Stimulated activated CD8-positive, alpha-beta memory T cell treated with anti-CD3 and anti-CD28 coated beads, Interleukin-12 subunit alpha, Interleukin-12 subunit beta, amount 100 ng/mL, for 4 hours (primary cell): ENCODE data around the gene VOPP1.
A peak's percentile ranks its signal among the peaks of the same experiment; 100 is the strongest.

Experiments
- DNase-seq: peaks from one replicate; pipeline ENCODE4 v3.0.0-alpha.2; 2020; ENCODE audit warnings: low read depth

Gene VOPP1

DNA sequence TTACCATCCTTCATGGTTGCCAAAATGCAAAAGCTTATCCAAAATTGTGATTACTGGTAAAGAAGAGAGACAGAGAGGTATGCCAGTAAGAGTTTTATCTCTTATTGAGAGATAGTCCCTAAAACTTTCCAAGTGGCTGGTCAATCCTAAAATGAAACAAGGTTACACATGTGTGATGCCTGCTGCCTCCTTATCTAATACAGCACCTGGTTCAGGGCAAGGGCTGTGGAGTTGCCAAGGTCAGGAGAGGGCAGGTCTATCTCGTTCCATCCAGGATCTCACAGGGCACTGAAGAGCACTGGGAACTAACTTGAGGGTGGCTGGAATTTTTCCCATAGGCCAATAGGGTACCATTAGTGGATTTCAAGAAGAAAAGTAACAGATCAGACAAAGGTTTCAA lies 18.3 kb downstream of the VOPP1 start:
- no peak for DNase-seq

DNA sequence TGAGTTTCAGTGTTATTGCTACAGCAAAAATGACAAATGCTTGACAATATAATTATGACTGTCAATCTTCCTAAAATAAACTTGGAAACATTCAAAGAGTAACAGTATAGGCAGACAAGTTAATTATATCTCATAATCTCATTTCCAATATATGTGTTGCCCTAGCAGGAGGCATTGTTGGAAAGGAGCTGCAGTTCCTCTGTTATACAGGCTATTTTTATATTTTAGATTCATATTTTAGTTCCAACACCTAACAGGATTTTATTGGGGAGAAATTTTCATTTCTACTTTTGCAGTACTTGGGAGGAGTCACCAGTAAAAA lies 19.3 kb downstream of the VOPP1 start:
- DNase-seq = no peak

DNA sequence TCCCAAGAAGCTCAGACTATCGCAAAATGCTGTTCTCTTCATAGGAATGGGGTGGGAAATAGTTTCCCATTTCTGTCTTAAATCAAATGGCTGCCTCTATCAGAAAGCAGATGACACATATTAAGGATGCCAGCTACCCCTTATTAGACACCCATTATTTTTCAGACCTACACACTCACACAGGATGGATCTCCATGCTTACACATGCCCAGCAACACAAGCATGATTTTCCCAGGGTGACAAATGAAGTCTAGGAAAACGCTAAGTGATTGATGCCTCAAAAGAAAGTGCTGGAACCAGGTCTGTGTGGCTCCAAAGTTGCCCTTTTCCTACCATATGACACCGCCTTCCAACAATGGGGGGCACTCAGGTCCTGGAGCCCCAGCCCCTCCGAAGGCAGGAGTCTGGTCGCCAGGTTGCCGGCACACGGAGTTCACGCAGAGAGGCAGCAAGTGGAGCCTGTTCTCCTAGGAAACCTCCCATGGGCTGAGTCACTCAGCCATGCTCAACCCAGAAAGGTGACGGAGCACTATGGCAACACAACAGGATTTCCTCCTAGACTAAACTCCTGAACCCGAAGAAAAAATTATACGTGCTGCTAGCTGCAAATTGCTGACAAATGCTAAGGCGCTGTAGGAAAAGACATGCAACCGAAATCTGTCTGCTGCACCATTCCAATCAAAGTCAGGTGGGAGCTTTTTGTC lies 19.8 kb downstream of the VOPP1 start:
- DNase-seq = no peak

DNA sequence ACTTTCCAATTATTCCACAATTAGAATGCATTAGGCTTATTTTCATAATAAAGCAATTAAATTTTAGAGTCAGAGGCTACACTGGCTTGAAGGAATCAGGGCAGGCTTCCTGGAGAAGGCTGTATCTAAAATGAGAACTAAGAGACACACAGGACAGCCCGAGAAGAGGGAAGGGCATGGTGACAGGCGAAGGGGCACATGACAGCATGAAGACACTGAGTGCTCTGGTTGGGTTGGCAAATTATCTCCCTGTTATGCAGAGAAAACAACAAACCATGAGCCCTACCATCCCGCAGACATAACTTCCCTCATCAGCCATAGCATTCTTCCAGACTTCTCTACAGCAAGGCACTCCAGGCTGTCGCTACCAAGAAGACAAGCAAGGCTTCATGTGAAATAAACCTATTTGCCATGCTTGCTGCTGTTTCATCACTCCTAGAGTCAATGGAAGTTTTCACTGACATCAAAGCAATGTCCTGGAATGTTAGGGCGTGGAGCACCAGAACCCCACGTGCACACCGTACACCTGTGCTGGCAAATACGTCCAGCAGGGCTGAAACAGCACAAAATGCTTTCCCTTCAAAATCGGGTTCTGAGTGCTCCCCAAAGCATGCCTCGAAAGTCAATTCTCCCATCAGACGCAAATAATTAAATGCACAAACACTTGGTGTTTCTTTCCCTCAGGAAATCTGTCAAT lies 21.3 kb downstream of the VOPP1 start:
- no peak for DNase-seq

DNA sequence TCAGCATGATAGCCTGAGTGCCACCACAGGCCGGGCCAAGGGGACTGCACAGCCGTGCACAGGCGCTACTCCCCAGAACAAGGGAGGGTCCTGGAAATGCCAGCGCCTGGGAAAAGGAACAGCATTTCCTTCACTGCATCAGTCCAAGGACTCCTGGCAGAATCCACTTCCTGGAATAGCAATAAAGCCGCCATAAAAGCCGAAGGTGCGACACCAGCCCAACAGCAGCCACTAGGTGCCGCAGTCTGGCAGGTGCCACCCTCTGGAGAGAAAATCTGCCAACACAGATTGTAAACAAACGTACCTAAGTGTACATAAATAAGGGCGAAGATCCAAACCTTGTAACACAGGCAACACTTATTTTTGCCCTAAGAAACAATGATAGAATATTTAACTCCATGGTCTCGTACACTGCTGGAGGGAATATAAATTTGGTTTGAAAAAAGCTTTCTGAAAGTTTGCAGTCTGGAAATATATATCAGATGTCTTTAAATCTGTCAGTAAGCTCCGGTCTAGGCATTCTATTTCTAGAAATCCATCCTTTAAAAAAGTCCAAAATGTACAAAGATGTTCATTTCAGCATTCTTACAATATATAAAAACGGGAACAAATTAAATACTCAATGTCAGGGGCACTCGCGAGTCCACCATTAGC lies 22.2 kb downstream of the VOPP1 start:
- no peak for DNase-seq

DNA sequence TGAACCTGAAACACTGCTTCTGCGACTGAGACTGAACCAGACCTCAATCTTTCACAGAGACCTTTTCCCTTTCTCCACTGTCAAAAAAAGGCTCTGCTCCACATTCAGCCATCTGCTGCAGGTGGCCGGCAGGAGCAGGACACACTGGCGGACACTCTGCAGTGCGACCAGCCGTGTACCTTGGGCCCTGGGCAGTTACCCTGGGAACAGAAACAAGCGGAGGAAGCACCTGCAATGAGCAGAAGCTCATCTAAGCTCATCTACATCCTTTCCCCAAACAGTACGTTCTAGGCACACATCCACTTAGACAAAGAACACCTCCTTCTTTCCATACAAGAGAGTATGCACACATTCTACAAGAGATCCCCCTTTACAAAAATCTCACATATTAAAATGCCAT lies 22.8 kb downstream of the VOPP1 start:
- no peak for DNase-seq

DNA sequence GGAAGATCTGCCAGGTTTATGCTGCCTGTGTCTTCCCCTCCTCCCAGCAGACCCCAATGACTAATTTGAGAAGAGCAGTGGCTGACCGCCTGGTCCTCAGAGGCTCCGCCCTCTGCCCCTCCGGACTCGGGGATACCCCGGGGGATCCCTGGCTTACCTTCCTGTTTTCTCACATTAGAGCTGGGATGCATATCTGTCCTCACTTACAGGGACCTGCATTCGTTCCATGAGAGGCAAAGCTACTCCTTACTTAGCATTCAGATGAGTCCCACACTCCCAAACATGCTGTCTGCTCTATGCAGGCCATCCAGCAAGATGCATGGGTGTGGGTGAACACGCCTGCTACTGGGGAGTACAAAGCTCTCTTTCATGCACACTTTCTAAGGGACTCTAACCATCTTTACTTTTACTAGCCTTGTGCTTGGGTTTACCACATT lies 24.0 kb downstream of the VOPP1 start:
- DNase-seq = no peak

DNA sequence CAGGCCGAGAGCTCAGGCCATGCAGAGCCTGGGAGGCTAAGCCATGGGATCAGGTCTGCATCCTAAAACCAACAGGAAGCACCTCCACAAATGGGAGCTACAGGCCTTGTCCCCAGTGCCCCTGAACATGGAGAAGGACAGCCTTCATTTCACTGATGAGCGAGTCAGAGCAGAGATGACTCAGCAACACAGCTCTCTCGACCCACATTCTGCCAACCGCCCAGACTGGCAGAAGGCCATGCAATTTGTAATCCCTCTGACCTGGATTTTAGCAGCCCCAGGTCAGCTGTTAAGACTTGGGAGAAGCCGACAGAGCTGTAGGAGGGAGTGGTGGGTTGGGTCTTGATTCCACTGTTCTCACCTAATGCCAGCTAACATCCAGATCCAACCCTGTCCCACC lies 25.5 kb downstream of the VOPP1 start:
- no peak for DNase-seq

DNA sequence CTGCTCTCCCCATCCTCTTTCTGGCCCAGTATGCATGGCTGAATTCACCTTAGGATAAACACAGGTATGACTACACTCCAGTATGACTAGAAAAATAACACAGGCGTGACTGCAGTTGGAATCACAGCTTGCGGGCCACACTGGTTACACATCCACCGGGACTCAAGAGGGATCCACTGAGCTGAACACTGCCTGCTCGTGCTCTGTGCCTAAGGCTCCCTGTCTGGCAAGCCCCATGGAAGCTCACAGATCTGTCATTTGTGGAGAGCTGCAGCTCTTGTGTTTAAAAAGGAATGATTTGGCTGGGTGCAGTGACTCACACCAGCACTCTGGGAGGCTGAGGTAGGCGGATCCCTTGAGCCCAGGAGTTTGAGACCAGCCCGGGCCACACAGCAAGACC lies 26.8 kb downstream of the VOPP1 start:
- no peak for DNase-seq

DNA sequence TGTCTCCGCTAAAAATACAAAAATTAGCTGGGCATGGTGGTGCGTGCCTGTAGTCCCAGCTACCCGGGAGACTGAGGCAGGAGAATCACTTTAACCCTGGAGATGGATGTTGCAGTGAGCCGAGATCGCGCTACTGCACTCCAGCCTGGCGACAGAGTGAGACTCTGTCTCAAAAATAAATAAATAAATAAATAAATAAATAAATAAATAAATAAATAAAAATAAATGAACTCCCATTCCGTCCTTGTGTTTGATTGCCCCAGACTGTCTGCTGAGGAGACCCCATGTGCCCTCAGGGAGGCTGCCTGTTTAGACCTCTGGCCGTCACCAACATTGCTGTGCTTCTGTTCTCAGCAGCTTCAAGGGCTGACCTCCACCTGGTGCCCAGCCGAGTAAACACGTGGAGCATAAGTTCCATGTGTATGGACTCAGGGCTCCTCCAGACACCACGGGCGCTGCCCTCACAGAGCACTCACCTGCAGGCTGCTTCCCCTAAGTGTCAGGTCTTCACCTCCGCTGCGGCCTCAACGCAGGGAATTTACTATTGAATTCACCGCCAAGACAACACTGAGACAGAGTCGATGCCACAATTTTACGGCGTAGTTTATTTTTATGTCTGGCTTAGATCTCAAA lies 32.0 kb downstream of the VOPP1 start:
- no peak for DNase-seq

DNA sequence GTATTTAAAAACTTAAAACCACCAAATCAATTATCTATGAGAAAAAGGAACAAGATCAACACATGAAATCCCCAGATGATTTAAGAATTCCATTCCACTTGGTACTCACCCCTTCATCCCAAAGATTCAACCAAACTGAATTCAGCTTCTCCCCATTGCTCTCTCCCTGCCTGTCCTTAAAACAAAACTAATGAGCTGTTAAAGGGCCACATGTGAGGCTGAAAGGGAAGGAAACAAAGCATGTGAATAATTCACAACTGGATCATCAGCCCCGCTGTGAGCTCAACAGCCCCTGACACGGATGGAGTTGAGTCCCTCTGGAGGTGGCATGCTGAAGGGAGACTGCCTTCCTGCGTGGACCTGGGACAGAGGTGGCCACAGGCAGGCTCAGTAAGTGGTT lies 32.9 kb downstream of the VOPP1 start:
- no peak for DNase-seq

DNA sequence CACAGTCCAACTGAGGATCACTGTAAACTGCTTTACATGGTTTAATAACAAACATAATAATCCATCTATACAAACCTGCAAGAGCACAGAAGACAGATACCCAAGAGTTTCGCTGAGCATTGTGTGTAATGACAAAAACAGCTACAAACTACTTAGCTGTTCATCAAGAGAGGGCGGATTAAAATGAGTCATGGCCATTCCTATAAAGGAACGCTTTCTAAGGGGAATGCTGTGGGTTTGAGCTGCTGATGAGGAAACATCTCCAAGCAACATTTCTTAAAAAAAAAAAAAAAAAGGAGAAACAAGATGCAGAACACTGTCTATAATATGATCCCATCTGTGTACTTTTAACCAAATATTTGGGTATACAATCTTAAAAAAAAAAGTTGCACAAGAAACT lies 33.8 kb downstream of the VOPP1 start:
- no peak for DNase-seq

DNA sequence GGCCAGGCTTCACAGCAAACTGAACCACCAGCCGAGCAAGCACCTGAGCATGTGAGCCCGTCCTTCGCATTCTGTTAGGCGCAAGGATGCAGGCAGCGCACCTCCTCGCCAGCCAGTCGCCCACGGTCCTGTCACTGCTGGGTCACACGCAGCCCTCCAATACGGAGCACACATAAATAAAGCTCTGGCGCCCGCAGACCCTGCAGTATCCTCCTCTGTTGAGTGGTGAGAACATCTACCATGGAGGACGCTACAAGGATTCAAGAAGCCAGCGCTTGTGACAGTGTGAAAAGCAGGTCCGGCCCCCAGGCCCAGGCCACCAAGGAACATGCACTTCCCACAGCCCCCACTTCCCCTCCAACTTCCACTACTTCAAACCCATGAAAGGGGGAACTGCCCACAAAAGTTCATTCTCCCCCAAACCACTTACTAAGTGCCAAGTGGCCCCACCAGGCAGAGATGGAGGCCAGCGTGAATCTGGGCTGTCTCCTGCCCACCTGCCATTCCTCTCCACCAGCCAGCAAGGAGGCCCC lies 34.8 kb downstream of the VOPP1 start:
- no peak for DNase-seq

DNA sequence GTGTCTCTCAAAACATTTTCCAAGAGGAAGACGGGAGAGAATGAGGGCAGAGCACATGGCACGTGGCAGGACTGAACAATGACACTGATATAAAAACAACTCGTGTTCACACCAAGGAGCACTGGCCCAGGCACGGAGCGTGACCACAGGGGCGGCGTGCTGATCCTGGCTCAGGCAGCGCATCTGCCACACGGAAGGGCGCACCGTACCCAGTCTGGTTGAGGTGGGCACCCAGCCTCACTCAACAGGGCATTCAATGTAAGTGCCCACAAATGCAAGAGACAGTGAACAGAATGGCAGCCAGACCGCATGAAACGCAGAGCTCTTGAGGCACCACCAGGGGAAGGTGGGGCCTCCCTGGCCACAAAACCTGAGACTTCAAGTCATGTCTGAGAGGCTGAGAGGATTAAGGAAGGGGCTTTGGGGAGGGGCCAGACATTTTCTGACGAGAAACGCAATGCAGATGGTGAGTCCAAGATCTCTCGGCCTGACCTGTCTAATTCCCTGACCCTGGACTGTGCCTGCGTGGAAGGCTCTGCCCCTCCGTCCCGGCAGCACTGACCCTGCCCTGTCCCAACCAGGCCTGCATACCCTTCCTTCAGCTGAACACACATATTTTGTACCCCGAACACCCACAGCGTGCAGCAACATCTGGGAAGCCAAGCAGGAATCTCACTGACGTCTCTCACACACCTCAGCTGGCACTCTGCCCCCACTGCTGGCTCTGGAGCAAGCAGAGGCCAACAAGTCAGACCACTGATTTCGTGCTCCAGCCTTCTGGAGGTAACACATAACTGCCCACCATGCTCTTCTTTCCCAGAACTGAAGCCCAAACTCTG lies 35.5 kb downstream of the VOPP1 start:
- no peak for DNase-seq

DNA sequence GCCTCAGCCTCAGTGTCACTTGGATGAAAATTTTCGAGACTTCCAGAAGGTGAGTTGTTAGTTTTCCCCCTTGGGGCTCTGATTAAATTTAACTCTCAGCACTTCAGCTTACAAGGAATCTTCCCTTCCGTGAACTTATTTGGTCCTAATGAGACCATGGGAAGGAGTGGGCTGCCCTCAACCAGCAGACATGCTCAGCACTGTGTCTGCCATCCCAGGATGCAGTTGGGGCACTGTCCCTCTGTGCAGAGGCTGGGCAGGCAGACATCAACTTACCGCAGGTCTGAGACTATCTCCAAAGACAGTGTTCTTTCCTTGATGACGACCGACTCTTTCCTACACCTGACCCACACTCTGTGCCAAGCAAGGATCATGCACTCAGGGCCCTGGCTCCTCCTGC lies 36.7 kb downstream of the VOPP1 start:
- no peak for DNase-seq

DNA sequence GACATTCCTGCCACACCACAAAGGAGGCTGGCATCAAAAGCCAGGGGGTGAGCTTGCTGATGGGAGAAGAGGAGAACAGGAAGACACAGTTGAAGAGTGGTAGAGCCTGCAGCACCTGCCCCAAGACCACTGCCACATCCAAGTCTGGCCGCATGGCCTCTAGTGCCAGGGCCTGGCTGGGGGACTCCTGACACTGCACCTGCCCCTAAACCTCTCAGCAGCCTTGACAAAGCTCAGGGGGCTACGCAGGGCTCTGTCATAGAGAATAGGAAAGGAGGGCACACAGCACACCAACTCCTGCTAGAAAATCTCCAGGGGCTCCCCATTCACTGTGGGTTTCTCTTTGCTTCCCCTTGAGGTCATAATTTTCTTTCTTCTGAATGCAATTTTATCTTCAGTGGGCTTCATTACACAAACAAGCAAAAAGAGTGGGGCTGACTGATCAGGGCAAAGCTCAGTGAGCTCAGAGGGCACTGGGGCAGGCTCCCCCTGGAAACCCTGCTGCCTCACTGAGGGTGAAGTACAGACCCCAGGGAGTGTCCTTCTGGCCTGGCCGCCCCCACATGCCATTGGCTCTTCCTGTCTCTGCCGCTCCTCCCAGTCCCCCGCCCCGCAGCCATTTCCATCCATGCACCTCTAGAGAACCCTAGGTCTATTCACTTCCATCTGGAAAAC lies 37.2 kb downstream of the VOPP1 start:
- no peak for DNase-seq

DNA sequence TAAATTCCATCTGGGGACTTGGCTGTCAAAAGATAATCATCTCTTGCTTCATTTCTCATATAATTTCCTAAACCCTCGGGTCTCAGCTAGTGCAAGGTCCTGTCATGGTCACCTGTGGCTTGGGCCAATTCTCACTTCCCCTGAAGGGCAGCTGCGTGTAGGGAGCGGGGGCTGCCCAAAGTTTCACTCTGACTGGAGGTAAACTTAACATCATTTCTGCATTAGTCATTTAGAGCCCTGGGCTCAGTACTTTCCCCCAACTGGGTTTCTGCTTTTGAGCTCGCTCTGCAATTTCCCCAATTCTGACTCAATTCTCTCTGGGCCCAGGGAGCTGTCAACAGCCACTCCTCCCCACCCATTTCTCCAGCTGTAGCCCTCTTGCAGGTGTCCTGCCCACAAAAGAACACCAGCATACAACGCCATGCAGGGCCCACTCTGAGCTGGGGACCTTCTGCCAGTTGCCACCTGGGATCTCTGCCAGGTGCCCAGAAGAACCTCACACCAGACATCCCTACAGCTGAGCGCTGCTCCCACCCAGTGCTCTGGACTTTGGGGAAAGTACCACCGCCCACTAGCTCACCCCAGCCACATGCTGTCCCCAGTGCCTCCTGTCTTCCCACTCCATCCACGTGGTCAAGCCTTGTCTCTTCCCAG lies 37.9 kb downstream of the VOPP1 start:
- peak; percentile 36 for DNase-seq

DNA sequence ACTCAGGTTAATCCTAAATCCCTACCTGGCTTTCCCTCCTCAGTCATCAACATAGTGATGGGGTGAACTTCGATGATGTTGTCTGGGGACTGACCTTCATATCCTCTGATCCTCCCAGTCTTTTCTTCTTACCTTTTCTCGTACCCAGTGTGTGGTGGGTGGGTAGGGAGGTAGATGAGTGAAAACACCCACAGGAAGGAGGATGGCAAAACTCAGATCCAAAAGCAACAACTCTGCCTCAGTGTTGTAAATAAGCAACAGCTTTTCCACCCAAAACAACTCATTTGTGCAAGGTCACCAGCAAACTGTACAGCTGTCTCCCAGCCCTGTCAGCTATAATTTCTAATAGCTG lies 38.6 kb downstream of the VOPP1 start:
- no peak for DNase-seq

DNA sequence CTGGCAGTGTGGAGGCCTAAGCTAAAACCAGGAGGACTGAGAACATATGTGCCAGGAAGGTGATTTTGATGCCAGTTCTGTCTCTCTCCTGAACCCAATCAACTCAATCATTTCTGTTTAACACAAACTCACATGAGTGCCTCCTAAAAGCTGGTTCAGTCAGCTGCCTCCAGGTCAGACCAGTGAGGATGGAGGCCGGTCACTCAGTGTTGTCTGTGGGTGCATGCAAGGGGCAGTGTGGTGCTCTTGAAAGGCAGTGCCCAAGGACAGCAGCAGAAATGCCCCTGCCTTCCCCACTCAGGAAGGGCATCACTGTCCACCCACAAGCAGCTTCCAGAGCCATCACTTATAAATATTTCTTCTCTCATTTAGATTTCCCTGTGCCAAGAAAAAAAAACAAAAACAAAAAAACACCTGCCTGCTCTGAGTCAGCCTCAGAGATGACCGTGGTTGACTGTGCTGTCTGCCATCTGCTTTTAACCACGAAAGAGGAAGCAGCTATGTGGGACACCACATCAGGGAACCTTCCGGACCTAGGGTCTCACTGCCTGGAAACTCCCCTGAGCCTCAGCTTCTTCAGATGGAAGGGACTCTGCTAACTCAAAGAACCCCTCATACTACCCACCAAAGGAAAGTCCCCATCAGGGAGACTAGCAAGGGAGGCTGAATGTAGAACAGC lies 39.1 kb downstream of the VOPP1 start:
- peak; percentile 57 for DNase-seq

DNA sequence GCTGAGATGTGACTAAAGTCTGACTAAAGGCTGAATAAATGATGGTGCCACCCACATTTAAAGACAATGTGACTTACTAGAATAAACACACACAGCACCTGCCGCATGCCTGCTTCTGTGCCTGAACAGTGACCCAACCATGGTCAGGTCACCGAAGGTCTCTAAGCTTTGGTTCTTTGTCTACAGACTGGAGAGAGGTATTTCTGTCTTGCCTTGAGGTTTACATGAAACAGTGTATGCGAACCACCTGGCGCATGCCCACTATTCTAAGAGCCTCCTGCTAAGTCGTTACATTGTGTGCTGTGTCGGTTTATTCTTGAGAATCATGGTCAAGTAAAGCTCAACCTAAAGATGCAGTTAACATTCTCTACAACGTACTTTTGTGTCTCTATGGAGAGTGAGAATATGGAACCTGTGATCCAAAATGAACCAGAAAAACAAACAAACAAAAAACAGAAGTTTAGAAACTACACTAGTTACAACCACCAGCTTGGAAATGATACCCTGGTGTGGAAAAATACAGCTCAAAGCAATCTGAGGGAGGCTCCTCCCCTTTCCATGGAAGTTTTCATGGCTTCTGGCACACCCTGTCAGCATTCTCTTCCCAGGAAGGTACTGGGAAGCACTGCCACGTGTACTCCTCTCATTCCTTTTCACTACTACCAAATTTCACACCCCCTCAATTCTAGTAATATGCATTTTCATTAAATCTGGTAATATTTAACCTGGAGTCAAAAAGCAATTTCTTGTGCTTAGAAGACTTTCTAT lies 40.0 kb downstream of the VOPP1 start:
- DNase-seq = no peak
